HEK293 (cell line): ENCODE data around the gene ANXA10.

Experiments used
- ATF2 ChIP-seq: fragments of 450-650 bp; formaldehyde crosslinking; IDR thresholded peaks from 2 replicates; pipeline ENCODE4 v1.5.1; 2016; ENCODE audit warnings: missing biosample characterization, missing genetic modification characterization, low read depth
- CTCF ChIP-seq: fragments of 450-650 bp; formaldehyde crosslinking; IDR thresholded peaks from 2 replicates; pipeline ENCODE4 v1.5.1; 2016; ENCODE audit warnings: missing biosample characterization, missing genetic modification characterization
- GLI2 ChIP-seq: fragments of 450-650 bp; formaldehyde crosslinking; IDR thresholded peaks from 2 replicates; pipeline ENCODE4; 2017; ENCODE audit warnings: missing biosample characterization, missing genetic modification characterization, low read depth, borderline replicate concordance
- OVOL3 ChIP-seq: fragments of 450-650 bp; formaldehyde crosslinking; IDR thresholded peaks from 2 replicates; pipeline ENCODE4 v1.5.1; 2016; ENCODE audit warnings: missing biosample characterization, missing genetic modification characterization
- REST ChIP-seq: fragments of 450-650 bp; formaldehyde crosslinking; IDR thresholded peaks from 2 replicates; pipeline ENCODE4 v1.5.1; 2016; ENCODE audit warnings: missing biosample characterization, missing genetic modification characterization
- ZBTB44 ChIP-seq: fragments of 450-650 bp; IDR thresholded peaks from 2 replicates; pipeline ENCODE4 v1.5.1; 2018; ENCODE audit warnings: missing biosample characterization, mild to moderate bottlenecking, missing genetic modification characterization
- ZNF138 ChIP-seq: fragments of 450-650 bp; formaldehyde crosslinking; IDR thresholded peaks from 2 replicates; pipeline ENCODE4 v1.5.1; 2016; ENCODE audit warnings: missing biosample characterization, missing genetic modification characterization, borderline replicate concordance
- ZNF148 ChIP-seq: fragments of 450-650 bp; formaldehyde crosslinking; IDR thresholded peaks from 2 replicates; pipeline ENCODE4 v1.5.0; 2017; ENCODE audit warnings: missing biosample characterization, missing genetic modification characterization, borderline replicate concordance

GRCh38 chr4:168074861-168075260 is 17.5 kb upstream of the ANXA10 start:
- no peak for TF ChIP-seq CTCF (tag by site-specific recombination)
- no peak for TF ChIP-seq OVOL3
- TF ChIP-seq GLI2 (tag by site-specific recombination) = no peak
- no peak for TF ChIP-seq ATF2 (tag by site-specific recombination)
- TF ChIP-seq ZBTB44 (tag by site-specific recombination) = no peak
- TF ChIP-seq ZNF138 = no peak
- no peak for TF ChIP-seq REST
- no peak for TF ChIP-seq ZNF148 (tag by site-specific recombination)
